Measurements from ENCODE around the gene NTM.
A peak's percentile ranks its signal among the peaks of the same experiment; 100 is the strongest.
"Not testable (repeated sequence)": the region's sequence is repeated elsewhere in the genome, so short reads cannot be mapped to it uniquely, and the experiment has no call there.

Gene NTM

GRCh38 chr11:131668500-131669400 lies 298.3 kb downstream of the NTM start:
- DNase-seq (ENCODE audit: low spot score), result peak; percentile 30

GRCh38 chr11:131669401-131669780 lies 299.0 kb downstream of the NTM start:
- DNase-seq (ENCODE audit: low spot score), result no peak

GRCh38 chr11:131670876-131671275 lies 300.5 kb downstream of the NTM start:
- no peak for DNase-seq (ENCODE audit: low spot score)

- no peak for DNase-seq (ENCODE audit: low spot score)
These were observed 300.9 kb downstream of the NTM start for GRCh38 chr11:131671320-131671719.

GRCh38 chr11:131671734-131672133 lies 301.3 kb downstream of the NTM start:
- DNase-seq (ENCODE audit: low spot score), result no peak

- no peak for DNase-seq (ENCODE audit: low spot score)
These were observed 301.8 kb downstream of the NTM start for GRCh38 chr11:131672191-131672590.

- DNase-seq (ENCODE audit: low spot score), result peak; percentile 36
These were observed 303.8 kb downstream of the NTM start for GRCh38 chr11:131674051-131674755.

GRCh38 chr11:131675121-131675888 lies 304.9 kb downstream of the NTM start:
- no peak for DNase-seq (ENCODE audit: low spot score)

GRCh38 chr11:131677828-131678470 lies 307.5 kb downstream of the NTM start:
- no peak for DNase-seq (ENCODE audit: low spot score)

GRCh38 chr11:131678658-131679340 lies 308.4 kb downstream of the NTM start:
- DNase-seq (ENCODE audit: low spot score), result no peak

GRCh38 chr11:131680448-131680847 lies 310.0 kb downstream of the NTM start:
- not testable (repeated sequence) for DNase-seq (ENCODE audit: low spot score)

GRCh38 chr11:131681920-131682319 lies 311.5 kb downstream of the NTM start:
- no peak for DNase-seq (ENCODE audit: low spot score)

- DNase-seq (ENCODE audit: low spot score), result no peak
These were observed 312.1 kb downstream of the NTM start for GRCh38 chr11:131682373-131683015.

GRCh38 chr11:131683131-131683530 lies 312.7 kb downstream of the NTM start:
- no peak for DNase-seq (ENCODE audit: low spot score)

- no peak for DNase-seq (ENCODE audit: low spot score)
These were observed 313.3 kb downstream of the NTM start for GRCh38 chr11:131683666-131684065.

GRCh38 chr11:131684111-131685060 lies 314.0 kb downstream of the NTM start:
- DNase-seq (ENCODE audit: low spot score), result no peak

GRCh38 chr11:131685206-131685605 lies 314.8 kb downstream of the NTM start:
- DNase-seq (ENCODE audit: low spot score), result no peak

- DNase-seq (ENCODE audit: low spot score), result no peak
These were observed 315.5 kb downstream of the NTM start for GRCh38 chr11:131685906-131686305.

GRCh38 chr11:131686836-131687235 lies 316.4 kb downstream of the NTM start:
- DNase-seq (ENCODE audit: low spot score), result no peak
